ENCODE results near the gene GLI2.

DNA sequence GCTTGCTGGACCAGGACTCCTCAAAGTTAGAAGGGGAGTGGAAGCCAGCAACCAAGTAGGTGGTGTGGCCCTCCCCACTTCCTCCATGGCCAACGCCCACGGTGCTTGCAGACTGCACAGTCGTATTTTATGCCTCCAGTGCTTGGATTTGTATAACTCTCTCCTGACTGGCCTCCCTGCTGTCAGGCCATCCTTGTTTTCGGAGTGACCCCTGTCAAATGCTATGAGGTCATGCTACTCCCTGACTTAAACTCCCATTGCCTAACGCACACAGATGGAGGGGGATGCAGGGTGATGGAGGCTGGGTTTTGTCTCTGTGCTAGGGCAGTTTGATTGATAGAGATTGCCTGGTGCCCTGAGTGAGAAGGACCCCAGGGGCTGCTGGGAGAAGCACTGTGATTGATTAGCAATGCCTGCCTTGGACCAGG lies 36.1 kb downstream of the GLI2 start:
- TF ChIP-seq CEBPZ (IDR thresholded peaks at IDR 0.05; ENCODE audit: borderline replicate concordance, low read depth, low read length): no peak
- TF ChIP-seq BHLHE40 (IDR thresholded peaks at IDR 0.05; ENCODE audit: low read length): no peak
- no peak for TF ChIP-seq ZNF124 (CRISPR knock-in tag; IDR thresholded peaks at IDR 0.05)
- TF ChIP-seq, protein P1, sequence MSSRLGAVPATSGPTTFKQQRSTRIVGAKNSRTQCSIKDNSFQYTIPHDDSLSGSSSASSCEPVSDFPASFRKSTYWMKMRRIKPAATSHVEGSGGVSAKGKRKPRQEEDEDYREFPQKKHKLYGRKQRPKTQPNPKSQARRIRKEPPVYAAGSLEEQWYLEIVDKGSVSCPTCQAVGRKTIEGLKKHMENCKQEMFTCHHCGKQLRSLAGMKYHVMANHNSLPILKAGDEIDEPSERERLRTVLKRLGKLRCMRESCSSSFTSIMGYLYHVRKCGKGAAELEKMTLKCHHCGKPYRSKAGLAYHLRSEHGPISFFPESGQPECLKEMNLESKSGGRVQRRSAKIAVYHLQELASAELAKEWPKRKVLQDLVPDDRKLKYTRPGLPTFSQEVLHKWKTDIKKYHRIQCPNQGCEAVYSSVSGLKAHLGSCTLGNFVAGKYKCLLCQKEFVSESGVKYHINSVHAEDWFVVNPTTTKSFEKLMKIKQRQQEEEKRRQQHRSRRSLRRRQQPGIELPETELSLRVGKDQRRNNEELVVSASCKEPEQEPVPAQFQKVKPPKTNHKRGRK (tag; IDR thresholded peaks at IDR 0.05): no peak
- no peak for TF ChIP-seq ZNF12 (CRISPR knock-in tag; IDR thresholded peaks at IDR 0.05)
- TF ChIP-seq SREBF2 (CRISPR knock-in tag; IDR thresholded peaks at IDR 0.05): no peak
- TF ChIP-seq ZNF263 (CRISPR knock-in tag; IDR thresholded peaks at IDR 0.05; ENCODE audit: borderline replicate concordance): no peak
- no peak for TF ChIP-seq TGIF2 (CRISPR knock-in tag; IDR thresholded peaks at IDR 0.05)
- TF ChIP-seq, protein P2, sequence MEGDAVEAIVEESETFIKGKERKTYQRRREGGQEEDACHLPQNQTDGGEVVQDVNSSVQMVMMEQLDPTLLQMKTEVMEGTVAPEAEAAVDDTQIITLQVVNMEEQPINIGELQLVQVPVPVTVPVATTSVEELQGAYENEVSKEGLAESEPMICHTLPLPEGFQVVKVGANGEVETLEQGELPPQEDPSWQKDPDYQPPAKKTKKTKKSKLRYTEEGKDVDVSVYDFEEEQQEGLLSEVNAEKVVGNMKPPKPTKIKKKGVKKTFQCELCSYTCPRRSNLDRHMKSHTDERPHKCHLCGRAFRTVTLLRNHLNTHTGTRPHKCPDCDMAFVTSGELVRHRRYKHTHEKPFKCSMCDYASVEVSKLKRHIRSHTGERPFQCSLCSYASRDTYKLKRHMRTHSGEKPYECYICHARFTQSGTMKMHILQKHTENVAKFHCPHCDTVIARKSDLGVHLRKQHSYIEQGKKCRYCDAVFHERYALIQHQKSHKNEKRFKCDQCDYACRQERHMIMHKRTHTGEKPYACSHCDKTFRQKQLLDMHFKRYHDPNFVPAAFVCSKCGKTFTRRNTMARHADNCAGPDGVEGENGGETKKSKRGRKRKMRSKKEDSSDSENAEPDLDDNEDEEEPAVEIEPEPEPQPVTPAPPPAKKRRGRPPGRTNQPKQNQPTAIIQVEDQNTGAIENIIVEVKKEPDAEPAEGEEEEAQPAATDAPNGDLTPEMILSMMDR (IDR thresholded peaks at IDR 0.05 in 2 of 3, conservative IDR thresholded peaks at IDR 0.05 in 1 of 3; ENCODE audit: insufficient read depth in 2 of 3, low read depth in 1 of 3, low read length in 3 of 3): no peak
- TF ChIP-seq POLR2A (conservative IDR thresholded peaks at IDR 0.05): no peak
- TF ChIP-seq ARID1B (IDR thresholded peaks at IDR 0.05): no peak
- no peak for TF ChIP-seq CREB1 (IDR thresholded peaks at IDR 0.05)
- no peak for TF ChIP-seq CREB1 (CRISPR knock-in tag; IDR thresholded peaks at IDR 0.05)
- TF ChIP-seq LARP7 (IDR thresholded peaks at IDR 0.05): no peak

All from K562 (cell line).